Endothelial cell of umbilical vein (primary cell): ENCODE results near the gene NR1H4. TPM values are rescaled to one million over a fixed set of nuclear protein-coding genes. Genes with fewer than 3 reads are reported as not detected.

Experiments used
- BruUV-seq: library from RNA; stranded (reverse); fragments of 400-500 nt; replicated peaks from 2 replicates; lab custom pipeline; 2021; lab: Mats Ljungman, UMichigan
- CTCF ChIA-PET: fragments of 300-600, 350-600 bp; sonication (Branson Sonifier 250); formaldehyde crosslinking; loops from one replicate; lab custom pipeline; 2021; ENCODE audit warnings: antibody characterized with exemption, inconsistent platforms; lab: Charles Lee
- POLR2A ChIA-PET: fragments of 300-600, 350-600 bp; sonication (Branson Sonifier 250); formaldehyde crosslinking; loops from one replicate; lab custom pipeline; 2021; ENCODE audit warnings: antibody characterized with exemption, inconsistent platforms; lab: Charles Lee
- DNase-seq: peaks from one replicate; pipeline ENCODE4 v3.0.0-alpha.2; 2011; ENCODE audit warnings: low read depth, low spot score
- FAIRE-seq: peaks from 2 replicates; lab custom pipeline; 2011; peaks lifted over from hg19 to GRCh38; lab: Jason Lieb, UNC
- H2AFZ ChIP-seq: 2 replicates; pipeline ENCODE4 v1.6.0; 2012; ENCODE audit warnings: low read depth, low read length, control low read depth, inconsistent platforms
- H3K27ac ChIP-seq: 2 replicates; pipeline ENCODE4 v1.5.1; 2011; ENCODE audit warnings: low read depth, mild to moderate bottlenecking, control low read depth, low read length, moderate library complexity; ENCODE audit not compliant: insufficient read depth
- H3K27me3 ChIP-seq, 2 experiments: 2 replicates each; pipeline versions ENCODE4 v1.6.0 to v1.6.1; 2011; ENCODE audit warnings: low read length in 2 of 2, mixed read lengths in 1 of 2; ENCODE audit not compliant: control insufficient read depth in 2 of 2, insufficient read depth in 2 of 2
- H3K36me3 ChIP-seq, 2 experiments: 2 replicates in 1 of 2; 3 replicates in 1 of 2; pipeline ENCODE4 v1.5.1; 2011; ENCODE audit warnings: low read length in 2 of 2, mild to moderate bottlenecking in 1 of 2, moderate library complexity in 1 of 2; ENCODE audit not compliant: control insufficient read depth in 2 of 2, insufficient read depth in 2 of 2; ENCODE audit errors: extremely low read depth in 1 of 2
- H3K4me1 ChIP-seq: 3 replicates; pipeline ENCODE4 v1.5.1; 2011; ENCODE audit warnings: mild to moderate bottlenecking, low read length; ENCODE audit not compliant: control insufficient read depth, insufficient read depth; ENCODE audit errors: extremely low read depth
- H3K4me2 ChIP-seq: 2 replicates; pipeline ENCODE4 v1.6.1; 2011; ENCODE audit warnings: low read length, control low read depth, mixed read lengths; ENCODE audit not compliant: insufficient read depth
- H3K4me3 ChIP-seq, 3 experiments: fragments of 200-600 bp in 1 of 3; sonication (generic), shearing (Covaris generic) in 1 of 3; replicated peaks in 1 of 3; 2 replicates each; pipeline ENCODE4 v1.5.1; 2011 to 2016; ENCODE audit warnings: control low read depth in 3 of 3, low read length in 3 of 3, mild to moderate bottlenecking in 2 of 3, inconsistent platforms in 1 of 3, low read depth in 1 of 3, moderate library complexity in 1 of 3; ENCODE audit not compliant: insufficient read depth in 1 of 3
- H3K79me2 ChIP-seq: 2 replicates; pipeline ENCODE4 v1.6.0; 2012; ENCODE audit warnings: low read length, inconsistent platforms; ENCODE audit not compliant: control insufficient read depth, insufficient read depth
- H3K9ac ChIP-seq: replicated peaks from 2 replicates; pipeline ENCODE3; 2011; ENCODE audit warnings: low read length, control low read depth; ENCODE audit not compliant: insufficient read depth; ENCODE audit errors: extremely low read depth
- H3K9me1 ChIP-seq: replicated peaks from 3 replicates; pipeline ENCODE4 v1.6.0; 2011; ENCODE audit warnings: mild to moderate bottlenecking, low read length; ENCODE audit not compliant: control insufficient read depth, insufficient read depth; ENCODE audit errors: extremely low read depth
- H3K9me3 ChIP-seq: replicated peaks from 2 replicates; pipeline ENCODE4 v1.5.1; 2012; ENCODE audit warnings: low read length, inconsistent platforms; ENCODE audit not compliant: control insufficient read depth, insufficient read depth
- H4K20me1 ChIP-seq: replicated peaks from 2 replicates; pipeline ENCODE3; 2011; ENCODE audit warnings: mild to moderate bottlenecking, low read length; ENCODE audit not compliant: control insufficient read depth, insufficient read depth; ENCODE audit errors: extremely low read depth
- EZH2 ChIP-seq: IDR thresholded peaks from 2 replicates; pipeline ENCODE4 v1.6.1; 2012; ENCODE audit warnings: borderline replicate concordance, low read depth, mild to moderate bottlenecking, moderate library complexity, low read length, inconsistent platforms; ENCODE audit not compliant: severe bottlenecking
- FOS ChIP-seq: IDR thresholded peaks from 2 replicates; pipeline ENCODE4 v1.6.1; 2011; ENCODE audit warnings: mild to moderate bottlenecking, low read length, moderate library complexity, borderline replicate concordance; ENCODE audit not compliant: insufficient read depth
- GATA2 ChIP-seq: IDR thresholded peaks from 2 replicates; pipeline ENCODE4 v1.7.0; 2011; ENCODE audit warnings: low read depth, mild to moderate bottlenecking, moderate library complexity, mixed read lengths, low read length; ENCODE audit not compliant: insufficient read length, insufficient read depth
- JUN ChIP-seq: IDR thresholded peaks from 2 replicates; pipeline ENCODE4 v1.6.1; 2011; ENCODE audit warnings: borderline replicate concordance, low read depth; ENCODE audit not compliant: insufficient read length, insufficient read depth
- MYC ChIP-seq: IDR thresholded peaks from one replicate; pipeline ENCODE4 v1.6.1; 2011; ENCODE audit warnings: mild to moderate bottlenecking, low read depth, low read length
- POLR2A ChIP-seq: IDR thresholded peaks from 2 replicates; pipeline ENCODE4 v1.6.1; 2012; ENCODE audit warnings: low read depth, mild to moderate bottlenecking, control low read depth, low read length
- POLR2AphosphoS5 ChIP-seq: IDR thresholded peaks from 2 replicates; pipeline ENCODE4 v1.6.1; 2012; ENCODE audit warnings: low read depth, mild to moderate bottlenecking, control low read depth, low read length, moderate library complexity; ENCODE audit not compliant: insufficient read depth
- dilution Hi-C: fragments of 300-500 bp; cut with MboI; formaldehyde crosslinking; loops from one replicate; pipeline ENCODE4 v1.15.0; 2019; ENCODE audit warnings: low sequenced_read_pairs; ENCODE audit not compliant: extremely low pct_ligation_motif_present
- intact Hi-C: fragments of 100-400 bp; cut with micrococcal nuclease; formaldehyde crosslinking; loops from one replicate; pipeline ENCODE4 v1.10.0; 2022
- polyA plus RNA-seq, 4 experiments: library from polyadenylated mRNA; depleted of rRNA in 3 of 4; stranded (reverse) in 3 of 4; unstranded in 1 of 4; fragments of >200 nt; gene quantifications; 2 replicates each; pipeline versions ENCODE4 v1.2.1 to v1.2.3, GENCODE V29; 2011 to 2012; ENCODE audit warnings: missing spikeins in 1 of 4
- total RNA-seq: library from RNA; stranded (reverse); gene quantifications from 2 replicates; pipeline ENCODE4 v1.2.3, GENCODE V29; 2021
- TF ChIP-seq, protein P1 (sequence below), 2 donors: IDR thresholded peaks; 1 replicate in 1 of 2; 2 replicates in 1 of 2; pipeline ENCODE4 v1.5.1; 2011; ENCODE audit warnings: low read length in 2 of 2, mild to moderate bottlenecking in 2 of 2, moderate library complexity in 2 of 2, control low read depth in 1 of 2, inconsistent platforms in 1 of 2, low read depth in 1 of 2; ENCODE audit not compliant: insufficient read depth in 1 of 2; ENCODE audit errors: extremely low read depth in 1 of 2
- TF ChIP-seq, protein P2 (sequence below): IDR thresholded peaks from 2 replicates; pipeline ENCODE4 v1.6.1; 2011; ENCODE audit not compliant: insufficient read depth, insufficient read length

NR1H4 gene
- total and polyA plus RNA-seq, 2 donors (not counting 3 experiments of a cell fraction or from before 2014, with no cell fraction given), result not detected

DNA sequence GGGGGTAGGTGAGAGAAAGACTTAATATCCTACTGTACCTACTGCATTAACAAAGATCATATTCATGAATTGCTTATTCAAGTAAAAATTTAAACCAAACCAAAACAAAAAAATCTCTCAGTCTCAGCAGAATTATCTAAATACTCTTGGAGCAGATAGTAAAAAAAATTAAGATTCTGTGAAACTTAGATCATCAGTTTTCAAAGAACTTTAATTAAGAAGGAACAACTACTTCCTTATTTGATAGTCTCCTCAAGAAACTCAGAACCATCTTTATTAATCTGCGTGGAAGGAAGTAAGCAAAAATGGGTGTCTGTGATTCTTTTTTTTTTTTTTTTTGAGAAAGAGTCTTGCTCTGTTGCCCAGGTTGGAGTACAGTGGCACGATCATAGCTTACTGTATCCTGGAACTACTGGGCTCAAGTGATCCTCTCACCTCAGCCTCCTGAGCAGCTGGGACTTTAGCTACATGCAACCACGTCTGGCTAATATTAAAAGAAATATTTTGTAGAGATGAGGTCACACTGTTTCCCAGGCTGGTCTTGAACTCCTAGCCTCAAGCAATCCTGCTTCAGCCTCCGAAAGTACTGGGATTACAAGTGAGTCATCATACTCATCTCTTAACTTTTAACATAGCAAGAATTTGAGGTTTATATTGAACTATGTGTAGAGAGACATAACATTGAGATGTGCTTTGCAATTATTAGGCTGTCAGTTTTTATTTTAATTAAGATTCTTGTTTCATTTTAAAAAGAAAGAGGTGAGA is 137.2 kb downstream of the NR1H4 start:
- CTCF ChIA-PET, result no interaction called here
- intact Hi-C loops, result no loop called here
- POLR2A ChIA-PET, result no interaction called here
- Histone ChIP-seq H3K36me3 (peaks cover 2 to 5% of the 10 kb centered on the region in 2 experiments), H3K9me1 (no peaks in the 10 kb centered on the region), H2AFZ (no peak overlapping the region), H3K9me3 (no peaks in the 10 kb centered on the region), H4K20me1 (no peaks in the 10 kb centered on the region), H3K4me3 (no peak overlapping the region), H3K79me2 (peaks cover 14% of the 10 kb centered on the region), H3K4me1 (no peaks in the 10 kb centered on the region), H3K9ac (no peak overlapping the region), H3K27me3 (no peaks in the 10 kb centered on the region), H3K27ac (no peak overlapping the region), H3K4me2 (no peak overlapping the region)
- no peak for TF ChIP-seq POLR2AphosphoS5
- TF ChIP-seq, protein P1, sequence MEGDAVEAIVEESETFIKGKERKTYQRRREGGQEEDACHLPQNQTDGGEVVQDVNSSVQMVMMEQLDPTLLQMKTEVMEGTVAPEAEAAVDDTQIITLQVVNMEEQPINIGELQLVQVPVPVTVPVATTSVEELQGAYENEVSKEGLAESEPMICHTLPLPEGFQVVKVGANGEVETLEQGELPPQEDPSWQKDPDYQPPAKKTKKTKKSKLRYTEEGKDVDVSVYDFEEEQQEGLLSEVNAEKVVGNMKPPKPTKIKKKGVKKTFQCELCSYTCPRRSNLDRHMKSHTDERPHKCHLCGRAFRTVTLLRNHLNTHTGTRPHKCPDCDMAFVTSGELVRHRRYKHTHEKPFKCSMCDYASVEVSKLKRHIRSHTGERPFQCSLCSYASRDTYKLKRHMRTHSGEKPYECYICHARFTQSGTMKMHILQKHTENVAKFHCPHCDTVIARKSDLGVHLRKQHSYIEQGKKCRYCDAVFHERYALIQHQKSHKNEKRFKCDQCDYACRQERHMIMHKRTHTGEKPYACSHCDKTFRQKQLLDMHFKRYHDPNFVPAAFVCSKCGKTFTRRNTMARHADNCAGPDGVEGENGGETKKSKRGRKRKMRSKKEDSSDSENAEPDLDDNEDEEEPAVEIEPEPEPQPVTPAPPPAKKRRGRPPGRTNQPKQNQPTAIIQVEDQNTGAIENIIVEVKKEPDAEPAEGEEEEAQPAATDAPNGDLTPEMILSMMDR (IDR thresholded peaks at IDR 0.05; ENCODE audit: extremely low read depth in 1 of 2, insufficient read depth in 1 of 2, low read depth in 1 of 2, low read length in 2 of 2), result no peak
- TF ChIP-seq MYC, result no peak
- TF ChIP-seq EZH2, result no peak
- no peak for TF ChIP-seq FOS
- TF ChIP-seq POLR2A, result no peak
- TF ChIP-seq, protein P2, sequence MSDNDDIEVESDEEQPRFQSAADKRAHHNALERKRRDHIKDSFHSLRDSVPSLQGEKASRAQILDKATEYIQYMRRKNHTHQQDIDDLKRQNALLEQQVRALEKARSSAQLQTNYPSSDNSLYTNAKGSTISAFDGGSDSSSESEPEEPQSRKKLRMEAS, result no peak
- TF ChIP-seq GATA2, result no peak
- no peak for TF ChIP-seq JUN
- no peak for DNase-seq
- dilution Hi-C loops, result no loop called here
- FAIRE-seq, result no peak
- BruUV-seq, result no TSS peak
